NCI-H2196 treated with DMSO at 0.1 percent for 48 hours (cell line): Measurements from ENCODE around the gene BMP4.
"Not testable (repeated sequence)": the region's sequence is repeated elsewhere in the genome, so short reads cannot be mapped to it uniquely, and the experiment has no call there.

ENCODE experiments used
- DNase-seq: peaks from one replicate; lab custom pipeline; 2025; ENCODE audit not compliant: unreplicated experiment; lab: John Stamatoyannopoulos, UW

The BMP4 gene

DNA sequence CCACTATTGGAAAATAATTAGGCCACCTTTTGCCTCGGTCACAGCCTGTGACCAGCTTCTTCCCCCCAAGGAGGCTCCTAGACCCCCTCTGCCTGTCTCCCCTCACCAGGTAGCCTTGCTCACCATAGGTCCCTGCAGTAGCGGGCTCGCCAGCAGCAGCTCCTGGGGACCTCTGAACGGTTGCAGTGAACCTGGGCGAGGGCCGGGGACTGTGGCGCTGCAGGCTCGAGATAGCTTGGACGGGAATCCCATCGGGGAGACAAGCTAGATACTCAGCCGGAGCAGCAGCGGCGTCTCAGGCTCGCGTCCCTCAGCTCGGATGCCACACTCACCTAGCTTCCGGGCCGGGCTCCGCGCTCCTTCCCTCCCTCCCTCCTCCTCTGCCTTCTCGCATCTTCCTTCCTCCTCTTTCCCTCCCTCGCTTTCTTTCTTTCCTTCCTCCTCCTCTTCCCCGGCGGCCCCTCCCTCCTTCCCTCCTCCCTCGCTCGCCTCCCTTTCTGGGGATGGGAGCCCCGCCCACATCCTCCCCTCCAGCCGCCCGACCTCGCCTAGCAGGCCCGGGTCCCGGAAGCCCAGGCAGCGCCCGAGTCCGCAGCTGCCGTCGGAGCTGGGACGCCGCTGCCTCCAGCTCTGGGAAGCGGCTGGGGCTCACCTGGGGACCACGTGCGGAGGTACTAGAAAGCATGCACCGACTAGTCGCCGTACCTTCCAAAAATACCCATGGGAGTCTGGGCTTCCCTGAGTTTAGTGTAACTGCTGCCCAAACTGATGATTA, at the start of gene BMP4:
Gene BMP4, minus strand, starts transcription at position 399 of the 775 bp plus-strand sequence. CDS start 4,603 bp downstream, outside the sequence.
- no peak for DNase-seq

- no peak for DNase-seq
These were observed 46.4 kb upstream of the BMP4 start for GRCh38 chr14:54003064-54003463.

GRCh38 chr14:54002653-54003052, 46.0 kb upstream of the BMP4 start:
- DNase-seq = no peak

- DNase-seq = no peak
These were observed 44.7 kb upstream of the BMP4 start for GRCh38 chr14:54001189-54001878.

- DNase-seq = no peak
These were observed 43.8 kb upstream of the BMP4 start for GRCh38 chr14:54000341-54000811.

DNA sequence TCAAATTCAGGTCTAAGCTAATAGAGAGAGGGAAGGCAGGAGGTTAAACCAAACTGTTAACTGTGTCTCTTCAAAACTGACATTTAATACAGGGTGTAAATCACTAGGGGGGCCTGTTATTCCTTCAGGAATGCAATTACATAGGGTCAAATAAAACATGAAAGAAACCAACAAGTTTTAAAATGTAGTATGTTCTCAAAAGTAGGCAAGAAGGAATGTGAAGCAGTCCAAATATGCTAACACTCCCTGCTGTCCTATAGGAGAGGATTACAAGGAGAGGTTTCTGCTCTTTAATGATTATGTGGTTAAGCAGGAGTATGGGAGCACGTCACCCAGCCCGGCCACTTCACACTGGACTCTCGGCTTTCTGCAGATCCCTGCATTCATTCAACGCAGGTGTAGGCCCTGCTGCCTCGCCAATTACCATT, 42.5 kb upstream of the BMP4 start:
- DNase-seq = no peak

DNA sequence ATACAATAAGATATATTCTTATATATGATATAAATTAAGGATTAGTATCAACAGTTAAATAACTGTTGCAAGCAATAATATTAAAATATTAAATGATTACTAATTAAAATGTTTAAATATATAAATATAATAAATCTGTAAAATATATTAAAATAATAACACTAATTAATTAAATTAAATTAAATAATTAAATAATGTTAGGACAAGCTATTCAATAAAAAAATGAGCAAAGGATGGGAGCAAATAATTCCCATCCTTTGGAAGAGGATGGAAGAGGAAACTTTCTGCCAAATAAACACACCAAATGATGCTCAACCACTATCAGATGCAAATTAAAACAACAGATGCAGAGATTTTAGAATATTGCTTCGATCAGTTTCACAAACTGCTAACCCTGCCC, 39.4 kb upstream of the BMP4 start:
- DNase-seq = no peak

DNA sequence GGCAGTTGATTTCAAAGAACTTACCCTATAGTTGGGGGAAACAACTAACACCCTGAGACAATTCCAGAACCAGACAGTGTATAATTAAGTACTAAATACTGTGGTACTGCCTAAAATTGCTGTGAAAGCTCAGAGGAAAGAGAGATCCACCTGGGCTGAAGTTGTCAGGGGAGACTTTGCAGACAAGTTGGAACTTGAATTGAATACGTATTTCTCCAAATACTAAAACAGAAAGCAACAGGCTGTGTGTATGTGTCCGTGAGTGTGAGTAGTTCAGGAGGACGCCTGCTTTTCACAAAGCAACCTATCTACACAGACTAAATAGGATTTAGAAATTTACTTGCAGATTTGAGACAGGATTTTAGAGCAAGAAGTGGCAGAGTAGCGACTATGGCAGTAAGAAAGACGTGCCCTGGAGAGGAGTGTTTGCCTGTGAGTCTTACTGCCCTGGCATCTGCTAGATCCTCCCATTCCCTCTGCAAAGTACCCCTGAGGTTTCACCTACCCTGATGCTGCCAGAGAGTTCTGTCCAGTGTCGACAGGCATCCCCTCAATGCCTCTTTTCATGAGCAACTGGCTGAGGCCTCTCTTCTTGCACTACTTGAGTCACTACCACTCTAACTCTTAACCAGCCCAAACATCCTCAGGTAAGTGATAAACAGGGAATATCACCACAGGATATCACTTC, 37.4 kb upstream of the BMP4 start:
- DNase-seq = no peak

GRCh38 chr14:53990978-53991377, 34.4 kb upstream of the BMP4 start:
- DNase-seq = no peak

DNA sequence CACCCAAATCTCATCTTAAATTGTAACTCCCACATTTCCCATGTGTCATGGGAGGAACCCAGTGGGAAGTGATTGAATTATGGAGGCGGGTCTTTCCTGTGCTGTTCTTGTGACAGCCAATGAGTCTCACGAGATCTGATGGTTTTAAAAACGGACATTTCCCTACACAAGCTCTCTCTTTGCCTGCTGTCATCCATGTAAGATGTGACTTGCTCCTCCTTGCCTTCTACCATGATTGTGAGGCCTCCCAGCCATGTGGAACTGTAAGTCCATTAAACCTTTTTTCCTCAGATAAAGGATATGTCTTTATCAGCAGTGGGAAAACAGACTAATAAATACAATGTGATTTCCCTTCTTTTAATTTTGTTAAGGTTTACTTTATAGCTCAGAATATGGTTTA, 30.1 kb upstream of the BMP4 start:
- DNase-seq = not testable (repeated sequence)

DNA sequence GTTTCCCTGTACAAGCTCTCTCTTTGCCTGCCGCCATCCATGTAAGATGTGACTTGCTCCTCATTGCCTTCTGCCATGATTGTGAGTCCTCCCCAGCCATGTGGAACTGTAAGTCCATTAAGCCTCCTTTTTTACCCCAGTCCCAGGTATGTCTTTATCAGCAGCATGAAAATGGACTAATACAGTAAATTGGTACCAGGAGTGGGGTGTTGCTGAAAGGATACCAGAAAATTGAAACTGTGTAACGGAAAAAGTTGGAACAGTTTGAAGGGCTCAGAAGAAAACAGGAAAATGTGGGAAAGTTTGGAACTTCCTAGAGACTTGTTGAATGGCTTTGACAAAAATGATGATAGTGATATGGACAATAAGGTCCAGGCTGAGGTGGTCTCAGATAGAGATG, 28.3 kb upstream of the BMP4 start:
- DNase-seq = not testable (repeated sequence)

- DNase-seq = no peak
These were observed 26.5 kb upstream of the BMP4 start for GRCh38 chr14:53983112-53983511.

GRCh38 chr14:53982546-53982945, 25.9 kb upstream of the BMP4 start:
- DNase-seq = no peak

DNA sequence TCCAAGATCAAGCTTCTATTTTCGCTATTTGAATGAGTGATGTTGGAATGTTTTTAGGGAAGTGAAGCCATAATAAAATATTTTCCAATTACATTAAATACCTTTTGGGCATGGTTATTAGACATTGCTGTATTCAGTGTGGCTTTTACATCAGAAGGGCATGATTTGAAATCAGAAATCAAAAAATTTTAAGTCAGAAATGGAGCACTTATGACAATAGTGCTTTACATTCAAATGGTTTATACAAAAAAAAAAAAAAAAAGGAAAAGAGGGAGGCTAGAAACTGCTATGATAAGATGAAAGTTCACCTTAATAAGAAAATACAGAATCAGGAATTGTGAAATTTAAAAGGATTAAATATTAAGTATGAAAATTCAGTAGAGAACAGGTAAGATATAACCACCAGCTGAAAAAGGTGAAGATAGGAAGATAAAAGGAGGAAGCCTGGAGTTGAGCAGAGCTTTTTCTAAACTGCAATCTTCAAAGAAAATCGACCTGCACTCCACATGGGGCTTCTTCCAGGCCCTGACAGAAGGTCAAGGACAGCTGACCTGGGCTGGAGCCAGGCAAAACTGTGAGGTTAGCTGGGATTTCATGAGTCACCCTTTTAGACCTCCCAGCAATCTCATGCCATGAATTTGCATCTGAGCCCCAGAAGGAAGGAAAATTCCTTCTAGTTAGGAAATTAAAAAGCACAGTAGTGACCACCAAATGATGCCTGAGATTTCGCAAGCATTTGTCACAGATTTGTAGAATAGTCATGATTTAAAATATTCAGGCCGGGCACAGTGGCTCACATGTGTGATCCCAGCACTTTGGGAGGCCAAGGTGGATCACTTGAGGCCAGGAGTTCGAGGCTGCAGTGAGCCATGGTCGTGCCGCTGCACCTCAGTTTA, 23.4 kb upstream of the BMP4 start:
- DNase-seq = no peak

DNA sequence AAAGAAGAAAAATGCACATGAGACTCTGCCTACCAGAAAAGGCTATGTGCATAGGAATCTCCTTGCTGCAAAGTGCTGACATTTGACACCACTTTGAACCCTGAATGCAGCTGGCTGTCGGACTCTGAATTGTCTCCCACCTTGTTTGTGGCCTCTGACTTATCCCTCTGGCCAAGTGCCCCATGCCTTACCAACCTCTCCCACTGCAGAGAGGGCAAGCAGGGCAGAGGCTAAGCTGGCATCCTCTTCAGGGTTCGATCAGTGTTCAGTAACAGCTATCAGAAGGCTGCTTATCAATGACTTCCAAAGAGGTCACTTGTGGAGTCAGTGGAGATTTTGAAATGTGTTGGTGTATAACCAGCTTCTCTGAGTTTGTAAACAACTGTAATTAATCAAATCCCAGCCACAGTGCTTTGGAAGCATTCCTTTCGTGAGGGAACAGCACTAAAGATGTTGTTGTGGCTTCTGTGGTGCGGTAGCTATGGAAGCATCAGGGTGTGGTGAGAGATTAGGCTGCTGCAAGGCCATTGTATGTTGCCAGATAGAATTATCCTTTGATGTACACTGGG, 22.6 kb upstream of the BMP4 start:
- no peak for DNase-seq

GRCh38 chr14:53978194-53978593, 21.6 kb upstream of the BMP4 start:
- DNase-seq = no peak

- DNase-seq = no peak
These were observed 18.8 kb upstream of the BMP4 start for GRCh38 chr14:53975444-53975843.

DNA sequence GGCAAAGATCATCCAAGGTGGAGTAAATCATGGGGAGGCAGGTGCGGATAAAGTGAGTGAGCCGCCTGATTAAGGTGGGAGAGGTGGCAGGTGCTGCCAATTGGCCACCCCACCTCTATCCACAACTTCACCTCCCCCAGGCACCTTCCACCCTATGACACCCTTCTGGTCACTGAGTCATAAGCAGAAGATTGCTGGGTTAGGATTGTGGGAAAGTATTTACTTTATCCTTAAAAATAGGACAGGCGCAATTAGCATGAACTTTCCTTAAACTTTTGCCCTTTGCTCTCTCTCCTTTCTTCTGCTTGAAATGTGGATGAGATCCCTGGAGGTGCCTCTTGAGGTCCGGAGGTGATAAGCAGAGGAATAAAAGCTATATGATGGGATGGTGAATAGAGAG, 14.9 kb upstream of the BMP4 start:
- no peak for DNase-seq

GRCh38 chr14:53969326-53969725, 12.7 kb upstream of the BMP4 start:
- DNase-seq = no peak

DNA sequence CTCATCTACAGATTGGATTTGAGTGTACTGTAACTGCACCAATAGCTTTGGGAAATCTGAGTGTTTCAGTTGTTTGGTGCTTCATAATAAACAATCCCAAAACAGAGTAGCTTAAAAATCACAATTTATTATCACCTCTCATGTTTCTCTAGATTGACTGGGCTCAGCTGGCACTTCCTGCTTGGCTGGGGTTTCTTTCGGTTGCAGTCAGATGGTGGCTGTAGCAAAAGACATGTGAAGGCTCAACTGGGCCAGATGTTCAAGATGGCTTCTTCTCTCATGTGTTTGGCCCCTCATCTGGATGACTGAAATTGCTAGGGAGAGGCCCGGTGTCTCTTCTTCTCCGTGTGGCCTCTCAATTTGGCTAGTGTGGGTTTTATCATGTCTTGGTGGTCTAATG, 12.1 kb upstream of the BMP4 start:
- DNase-seq = no peak
